ENCODE data around the gene PRKCB.

PRKCB gene

DNA sequence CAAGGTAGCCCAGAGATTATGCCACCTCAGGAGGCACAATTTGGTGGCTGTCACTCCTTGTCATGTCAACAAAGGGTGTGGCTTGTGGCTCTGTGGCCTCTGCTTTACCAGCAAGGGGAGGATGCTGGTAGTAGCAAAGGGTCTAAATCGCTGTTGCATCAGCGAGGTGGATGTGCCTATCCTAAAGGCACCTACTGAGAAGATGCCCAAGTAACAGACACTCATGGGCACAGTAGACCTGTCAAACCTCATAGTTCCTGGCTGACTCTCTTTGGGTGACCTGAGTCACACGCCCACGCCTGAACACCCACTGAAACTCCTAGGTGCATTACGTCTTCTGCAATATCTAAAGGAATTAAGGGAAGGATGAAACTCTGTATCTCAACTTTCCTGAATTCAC is 139.5 kb downstream of the PRKCB start (continued):
- TF ChIP-seq, protein P1, sequence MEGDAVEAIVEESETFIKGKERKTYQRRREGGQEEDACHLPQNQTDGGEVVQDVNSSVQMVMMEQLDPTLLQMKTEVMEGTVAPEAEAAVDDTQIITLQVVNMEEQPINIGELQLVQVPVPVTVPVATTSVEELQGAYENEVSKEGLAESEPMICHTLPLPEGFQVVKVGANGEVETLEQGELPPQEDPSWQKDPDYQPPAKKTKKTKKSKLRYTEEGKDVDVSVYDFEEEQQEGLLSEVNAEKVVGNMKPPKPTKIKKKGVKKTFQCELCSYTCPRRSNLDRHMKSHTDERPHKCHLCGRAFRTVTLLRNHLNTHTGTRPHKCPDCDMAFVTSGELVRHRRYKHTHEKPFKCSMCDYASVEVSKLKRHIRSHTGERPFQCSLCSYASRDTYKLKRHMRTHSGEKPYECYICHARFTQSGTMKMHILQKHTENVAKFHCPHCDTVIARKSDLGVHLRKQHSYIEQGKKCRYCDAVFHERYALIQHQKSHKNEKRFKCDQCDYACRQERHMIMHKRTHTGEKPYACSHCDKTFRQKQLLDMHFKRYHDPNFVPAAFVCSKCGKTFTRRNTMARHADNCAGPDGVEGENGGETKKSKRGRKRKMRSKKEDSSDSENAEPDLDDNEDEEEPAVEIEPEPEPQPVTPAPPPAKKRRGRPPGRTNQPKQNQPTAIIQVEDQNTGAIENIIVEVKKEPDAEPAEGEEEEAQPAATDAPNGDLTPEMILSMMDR (tag by site-specific recombination; IDR thresholded peaks at IDR 0.05), result no peak
- TF ChIP-seq OVOL3 (tag by site-specific recombination; IDR thresholded peaks at IDR 0.05) (no peak), ZNF677 (tag by site-specific recombination; IDR thresholded peaks at IDR 0.05) (no peak), ZNF37A (tag by site-specific recombination; IDR thresholded peaks at IDR 0.05) (no peak), ZNF510 (tag by site-specific recombination; IDR thresholded peaks at IDR 0.05; ENCODE audit: insufficient replicate concordance) (no peak), ZNF585B (tag by site-specific recombination; IDR thresholded peaks at IDR 0.05) (no peak), ZNF423 (tag by site-specific recombination; IDR thresholded peaks at IDR 0.05) (no peak), ZNF596 (tag by site-specific recombination; IDR thresholded peaks at IDR 0.05) (no peak)
- TF ChIP-seq, protein P2, sequence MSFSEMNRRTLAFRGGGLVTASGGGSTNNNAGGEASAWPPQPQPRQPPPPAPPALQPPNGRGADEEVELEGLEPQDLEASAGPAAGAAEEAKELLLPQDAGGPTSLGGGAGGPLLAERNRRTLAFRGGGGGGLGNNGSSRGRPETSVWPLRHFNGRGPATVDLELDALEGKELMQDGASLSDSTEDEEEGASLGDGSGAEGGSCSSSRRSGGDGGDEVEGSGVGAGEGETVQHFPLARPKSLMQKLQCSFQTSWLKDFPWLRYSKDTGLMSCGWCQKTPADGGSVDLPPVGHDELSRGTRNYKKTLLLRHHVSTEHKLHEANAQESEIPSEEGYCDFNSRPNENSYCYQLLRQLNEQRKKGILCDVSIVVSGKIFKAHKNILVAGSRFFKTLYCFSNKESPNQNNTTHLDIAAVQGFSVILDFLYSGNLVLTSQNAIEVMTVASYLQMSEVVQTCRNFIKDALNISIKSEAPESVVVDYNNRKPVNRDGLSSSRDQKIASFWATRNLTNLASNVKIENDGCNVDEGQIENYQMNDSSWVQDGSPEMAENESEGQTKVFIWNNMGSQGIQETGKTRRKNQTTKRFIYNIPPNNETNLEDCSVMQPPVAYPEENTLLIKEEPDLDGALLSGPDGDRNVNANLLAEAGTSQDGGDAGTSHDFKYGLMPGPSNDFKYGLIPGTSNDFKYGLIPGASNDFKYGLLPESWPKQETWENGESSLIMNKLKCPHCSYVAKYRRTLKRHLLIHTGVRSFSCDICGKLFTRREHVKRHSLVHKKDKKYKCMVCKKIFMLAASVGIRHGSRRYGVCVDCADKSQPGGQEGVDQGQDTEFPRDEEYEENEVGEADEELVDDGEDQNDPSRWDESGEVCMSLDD (tag by site-specific recombination; IDR thresholded peaks at IDR 0.05), result no peak

DNA sequence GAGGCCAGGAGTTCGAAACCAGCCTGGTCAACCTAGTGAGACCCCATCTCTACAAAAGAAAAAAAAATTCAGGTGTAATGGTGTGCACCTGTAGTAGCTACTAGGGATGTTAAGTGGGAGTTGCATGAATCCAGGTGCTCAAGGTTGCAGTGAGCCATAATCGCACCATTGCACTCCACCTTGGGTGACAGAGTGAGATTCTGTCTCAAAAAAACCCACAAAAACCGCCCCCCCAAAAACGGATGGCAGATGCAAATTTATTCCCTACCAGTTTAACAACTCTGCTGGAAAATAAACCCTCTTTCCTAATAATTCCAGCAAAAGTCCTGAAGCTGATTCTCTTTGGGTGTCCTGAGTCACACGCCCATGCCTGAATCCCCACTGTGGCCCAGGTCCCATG is 140.3 kb downstream of the PRKCB start:
- no peaks in the 10 kb centered on the region for H3K36me3 ChIP-seq (ENCODE audit: control insufficient read depth in 2 of 2, insufficient read depth in 1 of 2, low read length in 2 of 2)
- ChIA-PET POLR2A (no interaction called here), CTCF (interaction anchor here (0.7 kb wide), 1 partner anchor 491 kb away, joined by 3 read pairs; no protein-coding TSS in a partner anchor)
- no peaks in the 10 kb centered on the region for H3K4me1 ChIP-seq (ENCODE audit: control insufficient read depth, insufficient read depth, low read length)
- no peaks in the 10 kb centered on the region for H3K9me3 ChIP-seq (ENCODE audit: control insufficient read depth, insufficient read depth, low read depth, low read length)
- H3K27ac ChIP-seq (ENCODE audit: extremely low read depth, low read depth, low read length), result no peak overlapping the region
- no peak overlapping the region for H3K4me3 ChIP-seq (ENCODE audit: low read depth, low read length)
- no peak for TF ChIP-seq ZNF561 (tag by site-specific recombination; IDR thresholded peaks at IDR 0.05; ENCODE audit: borderline replicate concordance)
- TF ChIP-seq, protein P3, sequence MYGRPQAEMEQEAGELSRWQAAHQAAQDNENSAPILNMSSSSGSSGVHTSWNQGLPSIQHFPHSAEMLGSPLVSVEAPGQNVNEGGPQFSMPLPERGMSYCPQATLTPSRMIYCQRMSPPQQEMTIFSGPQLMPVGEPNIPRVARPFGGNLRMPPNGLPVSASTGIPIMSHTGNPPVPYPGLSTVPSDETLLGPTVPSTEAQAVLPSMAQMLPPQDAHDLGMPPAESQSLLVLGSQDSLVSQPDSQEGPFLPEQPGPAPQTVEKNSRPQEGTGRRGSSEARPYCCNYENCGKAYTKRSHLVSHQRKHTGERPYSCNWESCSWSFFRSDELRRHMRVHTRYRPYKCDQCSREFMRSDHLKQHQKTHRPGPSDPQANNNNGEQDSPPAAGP (tag by site-specific recombination; IDR thresholded peaks at IDR 0.05), result no peak
- TF ChIP-seq ZNF544 (tag by site-specific recombination; IDR thresholded peaks at IDR 0.05), result no peak
- TF ChIP-seq ZNF202 (tag by site-specific recombination; IDR thresholded peaks at IDR 0.05; ENCODE audit: borderline replicate concordance), result no peak
- TF ChIP-seq ZNF121 (tag by site-specific recombination; IDR thresholded peaks at IDR 0.05), result no peak
- TF ChIP-seq, protein P2 (tag by site-specific recombination; IDR thresholded peaks at IDR 0.05), result no peak
- TF ChIP-seq, protein P4, sequence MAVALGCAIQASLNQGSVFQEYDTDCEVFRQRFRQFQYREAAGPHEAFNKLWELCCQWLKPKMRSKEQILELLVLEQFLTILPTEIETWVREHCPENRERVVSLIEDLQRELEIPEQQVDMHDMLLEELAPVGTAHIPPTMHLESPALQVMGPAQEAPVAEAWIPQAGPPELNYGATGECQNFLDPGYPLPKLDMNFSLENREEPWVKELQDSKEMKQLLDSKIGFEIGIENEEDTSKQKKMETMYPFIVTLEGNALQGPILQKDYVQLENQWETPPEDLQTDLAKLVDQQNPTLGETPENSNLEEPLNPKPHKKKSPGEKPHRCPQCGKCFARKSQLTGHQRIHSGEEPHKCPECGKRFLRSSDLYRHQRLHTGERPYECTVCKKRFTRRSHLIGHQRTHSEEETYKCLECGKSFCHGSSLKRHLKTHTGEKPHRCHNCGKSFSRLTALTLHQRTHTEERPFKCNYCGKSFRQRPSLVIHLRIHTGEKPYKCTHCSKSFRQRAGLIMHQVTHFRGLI (tag by site-specific recombination; IDR thresholded peaks at IDR 0.05), result no peak
- TF ChIP-seq ZNF501 (tag by site-specific recombination; IDR thresholded peaks at IDR 0.05), result no peak
- TF ChIP-seq, protein P5, sequence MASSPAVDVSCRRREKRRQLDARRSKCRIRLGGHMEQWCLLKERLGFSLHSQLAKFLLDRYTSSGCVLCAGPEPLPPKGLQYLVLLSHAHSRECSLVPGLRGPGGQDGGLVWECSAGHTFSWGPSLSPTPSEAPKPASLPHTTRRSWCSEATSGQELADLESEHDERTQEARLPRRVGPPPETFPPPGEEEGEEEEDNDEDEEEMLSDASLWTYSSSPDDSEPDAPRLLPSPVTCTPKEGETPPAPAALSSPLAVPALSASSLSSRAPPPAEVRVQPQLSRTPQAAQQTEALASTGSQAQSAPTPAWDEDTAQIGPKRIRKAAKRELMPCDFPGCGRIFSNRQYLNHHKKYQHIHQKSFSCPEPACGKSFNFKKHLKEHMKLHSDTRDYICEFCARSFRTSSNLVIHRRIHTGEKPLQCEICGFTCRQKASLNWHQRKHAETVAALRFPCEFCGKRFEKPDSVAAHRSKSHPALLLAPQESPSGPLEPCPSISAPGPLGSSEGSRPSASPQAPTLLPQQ (tag by site-specific recombination; IDR thresholded peaks at IDR 0.05), result no peak
- TF ChIP-seq, protein P6, sequence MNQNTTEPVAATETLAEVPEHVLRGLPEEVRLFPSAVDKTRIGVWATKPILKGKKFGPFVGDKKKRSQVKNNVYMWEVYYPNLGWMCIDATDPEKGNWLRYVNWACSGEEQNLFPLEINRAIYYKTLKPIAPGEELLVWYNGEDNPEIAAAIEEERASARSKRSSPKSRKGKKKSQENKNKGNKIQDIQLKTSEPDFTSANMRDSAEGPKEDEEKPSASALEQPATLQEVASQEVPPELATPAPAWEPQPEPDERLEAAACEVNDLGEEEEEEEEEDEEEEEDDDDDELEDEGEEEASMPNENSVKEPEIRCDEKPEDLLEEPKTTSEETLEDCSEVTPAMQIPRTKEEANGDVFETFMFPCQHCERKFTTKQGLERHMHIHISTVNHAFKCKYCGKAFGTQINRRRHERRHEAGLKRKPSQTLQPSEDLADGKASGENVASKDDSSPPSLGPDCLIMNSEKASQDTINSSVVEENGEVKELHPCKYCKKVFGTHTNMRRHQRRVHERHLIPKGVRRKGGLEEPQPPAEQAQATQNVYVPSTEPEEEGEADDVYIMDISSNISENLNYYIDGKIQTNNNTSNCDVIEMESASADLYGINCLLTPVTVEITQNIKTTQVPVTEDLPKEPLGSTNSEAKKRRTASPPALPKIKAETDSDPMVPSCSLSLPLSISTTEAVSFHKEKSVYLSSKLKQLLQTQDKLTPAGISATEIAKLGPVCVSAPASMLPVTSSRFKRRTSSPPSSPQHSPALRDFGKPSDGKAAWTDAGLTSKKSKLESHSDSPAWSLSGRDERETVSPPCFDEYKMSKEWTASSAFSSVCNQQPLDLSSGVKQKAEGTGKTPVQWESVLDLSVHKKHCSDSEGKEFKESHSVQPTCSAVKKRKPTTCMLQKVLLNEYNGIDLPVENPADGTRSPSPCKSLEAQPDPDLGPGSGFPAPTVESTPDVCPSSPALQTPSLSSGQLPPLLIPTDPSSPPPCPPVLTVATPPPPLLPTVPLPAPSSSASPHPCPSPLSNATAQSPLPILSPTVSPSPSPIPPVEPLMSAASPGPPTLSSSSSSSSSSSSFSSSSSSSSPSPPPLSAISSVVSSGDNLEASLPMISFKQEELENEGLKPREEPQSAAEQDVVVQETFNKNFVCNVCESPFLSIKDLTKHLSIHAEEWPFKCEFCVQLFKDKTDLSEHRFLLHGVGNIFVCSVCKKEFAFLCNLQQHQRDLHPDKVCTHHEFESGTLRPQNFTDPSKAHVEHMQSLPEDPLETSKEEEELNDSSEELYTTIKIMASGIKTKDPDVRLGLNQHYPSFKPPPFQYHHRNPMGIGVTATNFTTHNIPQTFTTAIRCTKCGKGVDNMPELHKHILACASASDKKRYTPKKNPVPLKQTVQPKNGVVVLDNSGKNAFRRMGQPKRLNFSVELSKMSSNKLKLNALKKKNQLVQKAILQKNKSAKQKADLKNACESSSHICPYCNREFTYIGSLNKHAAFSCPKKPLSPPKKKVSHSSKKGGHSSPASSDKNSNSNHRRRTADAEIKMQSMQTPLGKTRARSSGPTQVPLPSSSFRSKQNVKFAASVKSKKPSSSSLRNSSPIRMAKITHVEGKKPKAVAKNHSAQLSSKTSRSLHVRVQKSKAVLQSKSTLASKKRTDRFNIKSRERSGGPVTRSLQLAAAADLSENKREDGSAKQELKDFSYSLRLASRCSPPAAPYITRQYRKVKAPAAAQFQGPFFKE (tag by site-specific recombination; IDR thresholded peaks at IDR 0.05; ENCODE audit: borderline replicate concordance), result no peak

All from HEK293 (cell line).